ENCODE data around the gene C2CD4C.
"Not testable (repeated sequence)": the region's sequence is repeated elsewhere in the genome, so short reads cannot be mapped to it uniquely, and the experiment has no call there.

Gene C2CD4C

GRCh38 chr19:366205-366783 lies 42.7 kb downstream of the C2CD4C start:
- TF ChIP-seq CTCF (IDR thresholded peaks at IDR 0.05; ENCODE audit: low read length, missing control alignments): no peak
- DNase-seq (ENCODE audit: low read depth): no peak
- H3K4me3 ChIP-seq (replicated peaks; ENCODE audit: low read depth, low read length): no peak overlapping the region

- no peak overlapping the region for H3K4me3 ChIP-seq (replicated peaks; ENCODE audit: low read depth, low read length)
- no peak for DNase-seq (ENCODE audit: low read depth)
- no peak for TF ChIP-seq CTCF (IDR thresholded peaks at IDR 0.05; ENCODE audit: low read length, missing control alignments)
Observed at GRCh38 chr19:364496-365287, 44.3 kb downstream of the C2CD4C start.

- TF ChIP-seq CTCF (IDR thresholded peaks at IDR 0.05; ENCODE audit: low read length, missing control alignments): no peak
- DNase-seq (ENCODE audit: low read depth): no peak
- H3K4me3 ChIP-seq (replicated peaks; ENCODE audit: low read depth, low read length): no peak overlapping the region
Observed at GRCh38 chr19:362683-363082, 46.3 kb downstream of the C2CD4C start.

GRCh38 chr19:362154-362553 lies 46.8 kb downstream of the C2CD4C start:
- TF ChIP-seq CTCF (IDR thresholded peaks at IDR 0.05; ENCODE audit: low read length, missing control alignments): no peak
- no peak for DNase-seq (ENCODE audit: low read depth)
- H3K4me3 ChIP-seq (replicated peaks; ENCODE audit: low read depth, low read length): no peak overlapping the region

GRCh38 chr19:359653-359925 lies 49.4 kb downstream of the C2CD4C start:
- no peak for TF ChIP-seq CTCF (IDR thresholded peaks at IDR 0.05; ENCODE audit: low read length, missing control alignments)
- H3K4me3 ChIP-seq (replicated peaks; ENCODE audit: low read depth, low read length): no peak overlapping the region
- DNase-seq (ENCODE audit: low read depth): no peak

GRCh38 chr19:355536-355935 lies 53.4 kb downstream of the C2CD4C start:
- not testable (repeated sequence) for H3K4me3 ChIP-seq (replicated peaks; ENCODE audit: low read depth, low read length); DNase-seq (ENCODE audit: low read depth)

Data from fibroblast of pulmonary artery (primary cell).